ENCODE data around the gene CNTN5.

Gene CNTN5

GRCh38 chr11:100359281-100359680 lies 1338.5 kb downstream of the CNTN5 start:
- DNase-seq = no peak

- DNase-seq = no peak
These were observed 1347.1 kb downstream of the CNTN5 start for GRCh38 chr11:100367892-100368291.

- DNase-seq = no peak
These were observed 1362.7 kb downstream of the CNTN5 start for GRCh38 chr11:100383357-100383865.

- DNase-seq = no peak
These were observed 1375.5 kb downstream of the CNTN5 start for GRCh38 chr11:100396266-100396665.

GRCh38 chr11:100397401-100397800 lies 1376.7 kb downstream of the CNTN5 start:
- DNase-seq = no peak

- no peak for DNase-seq
These were observed 1383.1 kb downstream of the CNTN5 start for GRCh38 chr11:100403816-100404215.

GRCh38 chr11:100404907-100405306 lies 1384.2 kb downstream of the CNTN5 start:
- no peak for DNase-seq
